ENCODE measurements around the gene CEP170.

The CEP170 gene

GRCh38 chr1:243267914-243268653, 13.0 kb upstream of the CEP170 start:
- Histone ChIP-seq H3K79me2 (ENCODE audit: insufficient read depth, low read length) (no peaks in the 10 kb centered on the region; the same call in 1 of the 2 replicates), H3K27me3 (ENCODE audit: insufficient read depth, low read length) (no peaks in the 10 kb centered on the region), H2AFZ (ENCODE audit: low read length) (no peak overlapping the region), H3K4me3 (ENCODE audit: low read depth, low read length, poor library complexity, severe bottlenecking) (peak overlapping the region; percentile 37), H3K9me3 (ENCODE audit: low read length) (no peaks in the 10 kb centered on the region), H3K4me2 (ENCODE audit: low read length) (peak overlapping the region; percentile 74), H4K20me1 (ENCODE audit: insufficient read depth, low read length) (no peaks in the 10 kb centered on the region), H3K9me2 (ENCODE audit: low read depth, low read length) (no peaks in the 10 kb centered on the region), H3F3A (ENCODE audit: insufficient read depth, low read length) (no peaks in the 10 kb centered on the region), H3K4me1 (ENCODE audit: insufficient read depth, low read length, severe bottlenecking) (peaks cover 34% of the 10 kb centered on the region), H3K9ac (ENCODE audit: low read length) (peak overlapping the region; percentile 45; the same call in 1 of the 2 replicates), H3K36me3 (ENCODE audit: insufficient read depth, low read length) (peaks cover under 1% of the 10 kb centered on the region; the same call in 1 of the 2 replicates), H3K27ac (ENCODE audit: low read depth, low read length, poor library complexity, severe bottlenecking) (peak overlapping the region; percentile 71)
- TF ChIP-seq CTCF (IDR thresholded peaks at IDR 0.05; ENCODE audit: low read length), result no peak
- TF ChIP-seq EZH2 (IDR thresholded peaks at IDR 0.05; ENCODE audit: borderline replicate concordance, low read length), result no peak

GRCh38 chr1:243267471-243267880, 12.4 kb upstream of the CEP170 start:
- Histone ChIP-seq H3K4me3 (ENCODE audit: low read depth, low read length, poor library complexity, severe bottlenecking) (no peak overlapping the region), H3K4me2 (ENCODE audit: low read length) (peak overlapping the region; percentile 74; the same call in 1 of the 2 replicates), H4K20me1 (ENCODE audit: insufficient read depth, low read length) (no peaks in the 10 kb centered on the region), H2AFZ (ENCODE audit: low read length) (no peak overlapping the region), H3K9ac (ENCODE audit: low read length) (no peak overlapping the region; the same call in 1 of the 2 replicates), H3K36me3 (ENCODE audit: insufficient read depth, low read length) (no peaks in the 10 kb centered on the region), H3F3A (ENCODE audit: insufficient read depth, low read length) (no peaks in the 10 kb centered on the region), H3K79me2 (ENCODE audit: insufficient read depth, low read length) (no peaks in the 10 kb centered on the region; the same call in 1 of the 2 replicates), H3K9me3 (ENCODE audit: low read length) (no peaks in the 10 kb centered on the region), H3K27ac (ENCODE audit: low read depth, low read length, poor library complexity, severe bottlenecking) (no peak overlapping the region), H3K27me3 (ENCODE audit: insufficient read depth, low read length) (no peaks in the 10 kb centered on the region), H3K4me1 (ENCODE audit: insufficient read depth, low read length, severe bottlenecking) (peaks cover 34% of the 10 kb centered on the region), H3K9me2 (ENCODE audit: low read depth, low read length) (no peaks in the 10 kb centered on the region)
- no peak for TF ChIP-seq CTCF (IDR thresholded peaks at IDR 0.05; ENCODE audit: low read length)
- TF ChIP-seq EZH2 (IDR thresholded peaks at IDR 0.05; ENCODE audit: borderline replicate concordance, low read length), result no peak

- Histone ChIP-seq H2AFZ (ENCODE audit: low read length) (no peak overlapping the region), H4K20me1 (ENCODE audit: insufficient read depth, low read length) (no peaks in the 10 kb centered on the region), H3K4me3 (ENCODE audit: low read depth, low read length, poor library complexity, severe bottlenecking) (no peak overlapping the region), H3K9ac (ENCODE audit: low read length) (no peak overlapping the region), H3K27me3 (ENCODE audit: insufficient read depth, low read length) (no peaks in the 10 kb centered on the region), H3K4me1 (ENCODE audit: insufficient read depth, low read length, severe bottlenecking) (peaks cover 34% of the 10 kb centered on the region), H3K36me3 (ENCODE audit: insufficient read depth, low read length) (no peaks in the 10 kb centered on the region), H3K4me2 (ENCODE audit: low read length) (no peak overlapping the region), H3F3A (ENCODE audit: insufficient read depth, low read length) (no peaks in the 10 kb centered on the region), H3K9me2 (ENCODE audit: low read depth, low read length) (no peaks in the 10 kb centered on the region), H3K27ac (ENCODE audit: low read depth, low read length, poor library complexity, severe bottlenecking) (no peak overlapping the region), H3K79me2 (ENCODE audit: insufficient read depth, low read length) (no peaks in the 10 kb centered on the region; the same call in 1 of the 2 replicates), H3K9me3 (ENCODE audit: low read length) (no peaks in the 10 kb centered on the region)
- TF ChIP-seq CTCF (IDR thresholded peaks at IDR 0.05; ENCODE audit: low read length) (no peak), EZH2 (IDR thresholded peaks at IDR 0.05; ENCODE audit: borderline replicate concordance, low read length) (no peak)
Measured at GRCh38 chr1:243266231-243266630, 11.2 kb upstream of the CEP170 start.
